HG03159 (cell line): ENCODE measurements around the gene KCNK4.

Experiments
- ATAC-seq: cut with Tn5 transposase; IDR thresholded peaks from one replicate; pipeline ENCODE4 v1.9.1; 2021; ENCODE audit warnings: mild to moderate bottlenecking, moderate library complexity; ENCODE audit not compliant: unreplicated experiment

The KCNK4 gene

GRCh38 chr11:64289002-64289564 is 2.0 kb upstream of the KCNK4 start:
- ATAC-seq: no peak

GRCh38 chr11:64290352-64291261 is 495 bp upstream of the KCNK4 start:
- ATAC-seq: no peak

- ATAC-seq: no peak
These were observed 804 bp downstream of the KCNK4 start for GRCh38 chr11:64291752-64292459.

- ATAC-seq: no peak
These were observed 1.6 kb downstream of the KCNK4 start for GRCh38 chr11:64292460-64293254.

- no peak for ATAC-seq
These were observed 3.7 kb downstream of the KCNK4 start for GRCh38 chr11:64294774-64295173.

- ATAC-seq: no peak
These were observed 4.7 kb downstream of the KCNK4 start for GRCh38 chr11:64295760-64296159.

GRCh38 chr11:64296236-64296635 is 5.1 kb downstream of the KCNK4 start:
- no peak for ATAC-seq

GRCh38 chr11:64296830-64297698 is 6.0 kb downstream of the KCNK4 start:
- ATAC-seq: no peak

GRCh38 chr11:64297699-64298358 is 6.7 kb downstream of the KCNK4 start:
- no peak for ATAC-seq

GRCh38 chr11:64298966-64299846 is 8.1 kb downstream of the KCNK4 start:
- ATAC-seq: no peak

- ATAC-seq: no peak
These were observed 8.9 kb downstream of the KCNK4 start, which contains the start of gene CATSPERZ for GRCh38 chr11:64299847-64300648. Gene CATSPERZ, plus strand, starts transcription at chr11:64300358. Its CDS starts 53 bp downstream, at chr11:64300411.

GRCh38 chr11:64303109-64304031 is 12.3 kb downstream of the KCNK4 start:
- ATAC-seq: no peak

- ATAC-seq: no peak
These were observed 12.9 kb downstream of the KCNK4 start for GRCh38 chr11:64304032-64304315.

- no peak for ATAC-seq
These were observed 13.4 kb downstream of the KCNK4 start for GRCh38 chr11:64304316-64305072.

- ATAC-seq: peak; percentile 70
These were observed 14.1 kb downstream of the KCNK4 start, which contains the start of gene ESRRA for GRCh38 chr11:64305075-64305690. Gene ESRRA, plus strand, starts transcription at chr11:64305524. Its CDS starts 1,656 bp downstream, at chr11:64307180.
